WTC11 (cell line): ENCODE measurements around the gene P2RX6.

Source experiments
- CTCF ChIP-seq: fragments of 200-600 bp; IDR thresholded peaks from 2 replicates; pipeline ENCODE4 v1.8.0; 2022; ENCODE audit warnings: antibody characterized with exemption
- ESRRA ChIP-seq: sonication (generic); formaldehyde crosslinking; IDR thresholded peaks from 2 replicates; pipeline ENCODE4 v1.8.1; 2022; ENCODE audit warnings: mild to moderate bottlenecking, missing genetic modification reagents, borderline replicate concordance
- ETV6 ChIP-seq: sonication (generic); formaldehyde crosslinking; IDR thresholded peaks from 2 replicates; pipeline ENCODE4 v1.8.1; 2022; ENCODE audit warnings: mild to moderate bottlenecking, missing genetic modification reagents
- FOXJ3 ChIP-seq: sonication (generic); formaldehyde crosslinking; IDR thresholded peaks from 2 replicates; pipeline ENCODE4 v1.9.0; 2021; ENCODE audit warnings: missing genetic modification reagents, mild to moderate bottlenecking, borderline replicate concordance
- IRF1 ChIP-seq: sonication (generic); formaldehyde crosslinking; IDR thresholded peaks from 2 replicates; pipeline ENCODE4 v1.8.0; 2023; ENCODE audit warnings: missing genetic modification reagents
- IRF2 ChIP-seq: sonication (generic); formaldehyde crosslinking; IDR thresholded peaks from 2 replicates; pipeline ENCODE4 v1.8.0; 2022; ENCODE audit warnings: low read depth, missing genetic modification reagents, borderline replicate concordance
- MLX ChIP-seq: sonication (generic); formaldehyde crosslinking; IDR thresholded peaks from 2 replicates; pipeline ENCODE4 v1.8.1; 2023; ENCODE audit warnings: mild to moderate bottlenecking, missing genetic modification reagents, moderate library complexity
- NFYB ChIP-seq: sonication (generic); formaldehyde crosslinking; conservative IDR thresholded peaks from 2 replicates; pipeline ENCODE4 v1.8.0; 2022; ENCODE audit warnings: low read depth, missing genetic modification reagents
- NR2C2 ChIP-seq: sonication (generic); formaldehyde crosslinking; IDR thresholded peaks from 2 replicates; pipeline ENCODE4 v1.8.0; 2022; ENCODE audit warnings: mild to moderate bottlenecking, missing genetic modification reagents
- RORB ChIP-seq: fragments of 250-450 bp; sonication (Bioruptor Pico); IDR thresholded peaks from 2 replicates; pipeline ENCODE4 v1.9.0; 2021; ENCODE audit warnings: mild to moderate bottlenecking
- USF2 ChIP-seq: sonication (generic); formaldehyde crosslinking; IDR thresholded peaks from 2 replicates; pipeline ENCODE4 v1.8.1; 2023; ENCODE audit warnings: mild to moderate bottlenecking, missing genetic modification reagents, moderate library complexity
- ZNF512 ChIP-seq: sonication (generic); formaldehyde crosslinking; IDR thresholded peaks from 2 replicates; pipeline ENCODE4 v1.8.1; 2022; ENCODE audit warnings: missing genetic modification reagents, borderline replicate concordance
- TF ChIP-seq, protein P1 (sequence below): sonication (generic); formaldehyde crosslinking; conservative IDR thresholded peaks from 2 replicates; pipeline ENCODE4 v1.8.1; 2023; ENCODE audit warnings: mild to moderate bottlenecking, low read depth, missing genetic modification reagents, moderate library complexity
- TF ChIP-seq, protein P2 (sequence below): sonication (generic); formaldehyde crosslinking; IDR thresholded peaks from 2 replicates; pipeline ENCODE4 v1.8.1; 2022; ENCODE audit warnings: low read depth, mild to moderate bottlenecking, moderate library complexity, missing genetic modification reagents, borderline replicate concordance

- TF ChIP-seq ESRRA (CRISPR knock-in tag) (no peak), CTCF (no peak), IRF1 (CRISPR knock-in tag) (no peak), NFYB (CRISPR knock-in tag) (no peak), ETV6 (no peak), MLX (CRISPR knock-in tag) (no peak), ZNF512 (CRISPR knock-in tag) (no peak), RORB (no peak), IRF2 (no peak), FOXJ3 (no peak), NR2C2 (CRISPR knock-in tag) (no peak), USF2 (CRISPR knock-in tag) (no peak)
- TF ChIP-seq, protein P1, sequence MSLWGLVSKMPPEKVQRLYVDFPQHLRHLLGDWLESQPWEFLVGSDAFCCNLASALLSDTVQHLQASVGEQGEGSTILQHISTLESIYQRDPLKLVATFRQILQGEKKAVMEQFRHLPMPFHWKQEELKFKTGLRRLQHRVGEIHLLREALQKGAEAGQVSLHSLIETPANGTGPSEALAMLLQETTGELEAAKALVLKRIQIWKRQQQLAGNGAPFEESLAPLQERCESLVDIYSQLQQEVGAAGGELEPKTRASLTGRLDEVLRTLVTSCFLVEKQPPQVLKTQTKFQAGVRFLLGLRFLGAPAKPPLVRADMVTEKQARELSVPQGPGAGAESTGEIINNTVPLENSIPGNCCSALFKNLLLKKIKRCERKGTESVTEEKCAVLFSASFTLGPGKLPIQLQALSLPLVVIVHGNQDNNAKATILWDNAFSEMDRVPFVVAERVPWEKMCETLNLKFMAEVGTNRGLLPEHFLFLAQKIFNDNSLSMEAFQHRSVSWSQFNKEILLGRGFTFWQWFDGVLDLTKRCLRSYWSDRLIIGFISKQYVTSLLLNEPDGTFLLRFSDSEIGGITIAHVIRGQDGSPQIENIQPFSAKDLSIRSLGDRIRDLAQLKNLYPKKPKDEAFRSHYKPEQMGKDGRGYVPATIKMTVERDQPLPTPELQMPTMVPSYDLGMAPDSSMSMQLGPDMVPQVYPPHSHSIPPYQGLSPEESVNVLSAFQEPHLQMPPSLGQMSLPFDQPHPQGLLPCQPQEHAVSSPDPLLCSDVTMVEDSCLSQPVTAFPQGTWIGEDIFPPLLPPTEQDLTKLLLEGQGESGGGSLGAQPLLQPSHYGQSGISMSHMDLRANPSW (CRISPR knock-in tag) = no peak
- TF ChIP-seq, protein P2, sequence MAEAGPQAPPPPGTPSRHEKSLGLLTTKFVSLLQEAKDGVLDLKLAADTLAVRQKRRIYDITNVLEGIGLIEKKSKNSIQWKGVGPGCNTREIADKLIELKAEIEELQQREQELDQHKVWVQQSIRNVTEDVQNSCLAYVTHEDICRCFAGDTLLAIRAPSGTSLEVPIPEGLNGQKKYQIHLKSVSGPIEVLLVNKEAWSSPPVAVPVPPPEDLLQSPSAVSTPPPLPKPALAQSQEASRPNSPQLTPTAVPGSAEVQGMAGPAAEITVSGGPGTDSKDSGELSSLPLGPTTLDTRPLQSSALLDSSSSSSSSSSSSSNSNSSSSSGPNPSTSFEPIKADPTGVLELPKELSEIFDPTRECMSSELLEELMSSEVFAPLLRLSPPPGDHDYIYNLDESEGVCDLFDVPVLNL (CRISPR knock-in tag) = no peak
These were observed 34.4 kb upstream of the P2RX6 start for GRCh38 chr22:20980523-20980922.
